ENCODE measurements around the gene B4GALNT4. TPM values are rescaled to one million over a fixed set of nuclear protein-coding genes. Genes with fewer than 3 reads are reported as not detected.
"Not testable (repeated sequence)": the region's sequence is repeated elsewhere in the genome, so short reads cannot be mapped to it uniquely, and the experiment has no call there.

The B4GALNT4 gene
- polyA plus RNA-seq, 6 donors from 2014 or later: not detected

- Mint-ChIP-seq H3K27ac (no peak overlapping the region), H3K4me3 (peak overlapping the region; percentile 8 to 94 (median 77)), H3K4me1 (peaks cover 26 to 32% (median 29%) of the 10 kb centered on the region in 3 donors), H3K27me3 (peaks cover 0 to 16% (median 0%) of the 10 kb centered on the region in 3 donors), H3K9me3 (no peaks in the 10 kb centered on the region), H3K36me3 (no peaks in the 10 kb centered on the region)
- DNase-seq (peak; percentile 37), ATAC-seq (ENCODE audit: low read depth in 2 of 2) (peak; percentile 57 to 62)
Measured at GRCh38 chr11:416757-417621, 47.7 kb downstream of the B4GALNT4 start.

- ATAC-seq (ENCODE audit: low read depth in 2 of 2) (no peak), DNase-seq (no peak)
- Mint-ChIP-seq H3K4me1 (peaks cover 26 to 34% (median 29%) of the 10 kb centered on the region in 3 donors), H3K36me3 (no peaks in the 10 kb centered on the region), H3K4me3 (peak overlapping the region; percentile 59 to 85 (median 76)), H3K27ac (peak overlapping the region in 1 of 6 donors; percentile 79), H3K27me3 (peaks cover 0 to 16% (median 0%) of the 10 kb centered on the region in 3 donors), H3K9me3 (no peaks in the 10 kb centered on the region)
Measured at GRCh38 chr11:417652-418342, 48.5 kb downstream of the B4GALNT4 start.

GRCh38 chr11:418343-419247 is 49.3 kb downstream of the B4GALNT4 start:
- ATAC-seq (ENCODE audit: low read depth in 2 of 2): no peak
- DNase-seq: no peak
- H3K4me3 Mint-ChIP-seq: peak overlapping the region in 6 of 8 donors; percentile 9 to 75 (median 39)
- no peaks in the 10 kb centered on the region for H3K36me3 Mint-ChIP-seq
- peaks cover 22 to 29% (median 27%) of the 10 kb centered on the region in 3 donors for H3K4me1 Mint-ChIP-seq
- peaks cover 0 to 3% (median 0%) of the 10 kb centered on the region in 7 donors for H3K9me3 Mint-ChIP-seq
- H3K27me3 Mint-ChIP-seq: peaks cover 0 to 16% (median 0%) of the 10 kb centered on the region in 3 donors
- peak overlapping the region in 2 of 6 donors; percentile 24 to 63 for H3K27ac Mint-ChIP-seq

GRCh38 chr11:419248-420005 is 50.1 kb downstream of the B4GALNT4 start:
- H3K4me1 Mint-ChIP-seq: peaks cover 18 to 25% (median 25%) of the 10 kb centered on the region in 3 donors
- DNase-seq (no peak), ATAC-seq (ENCODE audit: low read depth in 2 of 2) (no peak)
- no peak overlapping the region for H3K27ac Mint-ChIP-seq
- H3K4me3 Mint-ChIP-seq: peak overlapping the region in 2 of 8 donors; percentile 6 to 33
- peaks cover 0 to 19% (median 0%) of the 10 kb centered on the region in 3 donors for H3K27me3 Mint-ChIP-seq
- H3K36me3 Mint-ChIP-seq: peaks cover 0 to 3% of the 10 kb centered on the region in 2 donors
- peaks cover 0 to 3% (median 0%) of the 10 kb centered on the region in 7 donors for H3K9me3 Mint-ChIP-seq

GRCh38 chr11:420054-420910 is 51.0 kb downstream of the B4GALNT4 start:
- H3K36me3 Mint-ChIP-seq: peaks cover 3 to 12% of the 10 kb centered on the region in 2 donors
- ATAC-seq (ENCODE audit: low read depth in 2 of 2): no peak
- peak overlapping the region in 1 of 8 donors; percentile 33 for H3K4me3 Mint-ChIP-seq
- DNase-seq: no peak
- peak overlapping the region in 1 of 6 donors; percentile 76 for H3K27ac Mint-ChIP-seq
- peaks cover 12 to 16% (median 16%) of the 10 kb centered on the region in 3 donors for H3K4me1 Mint-ChIP-seq
- peaks cover 0 to 10% (median 3%) of the 10 kb centered on the region in 7 donors for H3K9me3 Mint-ChIP-seq
- peaks cover 0 to 27% (median 0%) of the 10 kb centered on the region in 3 donors for H3K27me3 Mint-ChIP-seq

- H3K4me1 Mint-ChIP-seq: peaks cover 10 to 11% (median 10%) of the 10 kb centered on the region in 3 donors
- H3K9me3 Mint-ChIP-seq: peaks cover 0 to 11% (median 4%) of the 10 kb centered on the region in 7 donors
- peaks cover 5 to 14% of the 10 kb centered on the region in 2 donors for H3K36me3 Mint-ChIP-seq
- H3K27ac Mint-ChIP-seq: no peak overlapping the region
- DNase-seq (no peak), ATAC-seq (ENCODE audit: low read depth in 2 of 2) (no peak)
- no peak overlapping the region for H3K4me3 Mint-ChIP-seq
- H3K27me3 Mint-ChIP-seq: peaks cover 0 to 29% (median 0%) of the 10 kb centered on the region in 3 donors
Measured at GRCh38 chr11:420911-421321, 51.6 kb downstream of the B4GALNT4 start.

- peak overlapping the region in 1 of 6 donors; percentile 52 for H3K27ac Mint-ChIP-seq
Measured at GRCh38 chr11:422249-422656, 53.0 kb downstream of the B4GALNT4 start.

GRCh38 chr11:424232-424631 is 54.9 kb downstream of the B4GALNT4 start:
- Mint-ChIP-seq H3K4me3 (no peak overlapping the region), H3K36me3 (peaks cover 5 to 14% of the 10 kb centered on the region in 2 donors), H3K4me1 (peaks cover 0 to 2% (median 0%) of the 10 kb centered on the region in 3 donors), H3K27ac (no peak overlapping the region), H3K27me3 (peaks cover 0 to 13% (median 0%) of the 10 kb centered on the region in 3 donors), H3K9me3 (peaks cover 0 to 11% (median 4%) of the 10 kb centered on the region in 7 donors)
- ATAC-seq (ENCODE audit: low read depth in 2 of 2): no peak
- DNase-seq: no peak

More at GRCh38 chr11:422249-422656, 53.0 kb downstream of the B4GALNT4 start:
- Mint-ChIP-seq H3K27me3 (peaks cover 0 to 26% (median 0%) of the 10 kb centered on the region in 3 donors), H3K4me3 (no peak overlapping the region), H3K4me1 (peaks cover 4 to 6% (median 5%) of the 10 kb centered on the region in 3 donors), H3K9me3 (peaks cover 0 to 11% (median 4%) of the 10 kb centered on the region in 7 donors), H3K36me3 (peaks cover 5 to 14% of the 10 kb centered on the region in 2 donors)
- DNase-seq: no peak
- ATAC-seq (ENCODE audit: low read depth in 2 of 2): no peak

- not testable (repeated sequence) for H3K27ac Mint-ChIP-seq; DNase-seq; H3K4me1 Mint-ChIP-seq; ATAC-seq (ENCODE audit: low read depth in 2 of 2); H3K4me3 Mint-ChIP-seq
- Mint-ChIP-seq H3K36me3 (peaks cover 5 to 14% of the 10 kb centered on the region in 2 donors), H3K9me3 (peaks cover 0 to 11% (median 4%) of the 10 kb centered on the region in 7 donors), H3K27me3 (peaks cover 0 to 13% (median 0%) of the 10 kb centered on the region in 3 donors)
Measured at GRCh38 chr11:424766-425165, 55.5 kb downstream of the B4GALNT4 start.

- Mint-ChIP-seq H3K36me3 (peaks cover 5 to 14% of the 10 kb centered on the region in 2 donors), H3K4me3 (no peak overlapping the region)
Measured at GRCh38 chr11:425301-425700, 56.0 kb downstream of the B4GALNT4 start.

GRCh38 chr11:426851-427250 is 57.6 kb downstream of the B4GALNT4 start:
- ATAC-seq (ENCODE audit: low read depth in 2 of 2) (no peak), DNase-seq (no peak)
- H3K27me3 Mint-ChIP-seq: peaks cover 0 to 13% (median 0%) of the 10 kb centered on the region in 3 donors
- H3K4me3 Mint-ChIP-seq: no peak overlapping the region
- H3K4me1 Mint-ChIP-seq: peaks cover 0 to 2% (median 0%) of the 10 kb centered on the region in 3 donors
- peaks cover 5 to 14% of the 10 kb centered on the region in 2 donors for H3K36me3 Mint-ChIP-seq
- peak overlapping the region in 1 of 6 donors; percentile 21 for H3K27ac Mint-ChIP-seq
- H3K9me3 Mint-ChIP-seq: peaks cover 0 to 11% (median 4%) of the 10 kb centered on the region in 7 donors

More at GRCh38 chr11:425301-425700, 56.0 kb downstream of the B4GALNT4 start:
- Mint-ChIP-seq H3K27me3 (peaks cover 0 to 13% (median 0%) of the 10 kb centered on the region in 3 donors), H3K4me1 (peaks cover 0 to 2% (median 0%) of the 10 kb centered on the region in 3 donors), H3K27ac (no peak overlapping the region), H3K9me3 (peaks cover 0 to 11% (median 4%) of the 10 kb centered on the region in 7 donors)
- DNase-seq (no peak), ATAC-seq (ENCODE audit: low read depth in 2 of 2) (no peak)

Measured in naive B cell (primary cell).